SW480 (cell line): ENCODE data around the gene COPZ2.
"Not testable (repeated sequence)": the region's sequence is repeated elsewhere in the genome, so short reads cannot be mapped to it uniquely, and the experiment has no call there.

Experiments
- DNase-seq: peaks from one replicate; pipeline ENCODE4 v3.0.0-alpha.2; 2016; ENCODE audit warnings: low spot score

Gene COPZ2

GRCh38 chr17:48037036-48037837 is at the start of gene COPZ2:
COPZ2 (minus strand) TSS chr17:48037797; CDS start chr17:48037777, 20 bp downstream.
- DNase-seq: peak; percentile 51

GRCh38 chr17:48084932-48085331 is 47.3 kb upstream of the COPZ2 start:
- DNase-seq: no peak

- no peak for DNase-seq
Observed at GRCh38 chr17:48081858-48082257, 44.3 kb upstream of the COPZ2 start.

GRCh38 chr17:48077152-48077551 is 39.6 kb upstream of the COPZ2 start:
- DNase-seq: not testable (repeated sequence)

GRCh38 chr17:48074322-48075081 is 36.9 kb upstream of the COPZ2 start:
- peak; percentile 64 for DNase-seq

GRCh38 chr17:48073566-48074094 is 36.0 kb upstream of the COPZ2 start:
- not testable (repeated sequence) for DNase-seq

- not testable (repeated sequence) for DNase-seq
Observed at GRCh38 chr17:48072811-48073210, 35.2 kb upstream of the COPZ2 start.

GRCh38 chr17:48071654-48072053 is 34.1 kb upstream of the COPZ2 start:
- DNase-seq: no peak

- no peak for DNase-seq
Observed at GRCh38 chr17:48070195-48070594, 32.6 kb upstream of the COPZ2 start.

GRCh38 chr17:48068491-48068961 is 30.9 kb upstream of the COPZ2 start:
- peak; percentile 36 for DNase-seq

- not testable (repeated sequence) for DNase-seq
Observed at GRCh38 chr17:48067808-48068207, 30.2 kb upstream of the COPZ2 start.

- DNase-seq: no peak
Observed at GRCh38 chr17:48067245-48067644, 29.6 kb upstream of the COPZ2 start.

- DNase-seq: no peak
Observed at GRCh38 chr17:48066656-48067055, 29.1 kb upstream of the COPZ2 start.

- no peak for DNase-seq
Observed at GRCh38 chr17:48066192-48066591, 28.6 kb upstream of the COPZ2 start.

- DNase-seq: no peak
Observed at GRCh38 chr17:48064638-48065037, 27.0 kb upstream of the COPZ2 start.

- no peak for DNase-seq
Observed at GRCh38 chr17:48062273-48062672, 24.7 kb upstream of the COPZ2 start.

- no peak for DNase-seq
Observed at GRCh38 chr17:48060249-48060648, 22.7 kb upstream of the COPZ2 start.

GRCh38 chr17:48059125-48059668 is 21.6 kb upstream of the COPZ2 start:
- no peak for DNase-seq

- DNase-seq: no peak
Observed at GRCh38 chr17:48058393-48059124, 21.0 kb upstream of the COPZ2 start.

GRCh38 chr17:48057626-48058025 is 20.0 kb upstream of the COPZ2 start:
- DNase-seq: no peak

GRCh38 chr17:48056879-48057278 is 19.3 kb upstream of the COPZ2 start:
- no peak for DNase-seq

GRCh38 chr17:48056246-48056745 is 18.7 kb upstream of the COPZ2 start:
- DNase-seq: no peak
